Activated CD8-positive, alpha-beta T cell treated with anti-CD3 and anti-CD28 coated beads for 36 hours (primary cell): Measurements from ENCODE around the gene NKD2. TPM values are rescaled to one million over a fixed set of nuclear protein-coding genes. Genes with fewer than 3 reads are reported as not detected.

Experiments
- ATAC-seq: fragments of 200-7000 bp; cut with Tn5 transposase; one replicate; pipeline ENCODE4 v1.10.0; 2021; ENCODE audit warnings: mild to moderate bottlenecking, moderate library complexity
- CTCF ChIA-PET: fragments of 350-600 bp; sonication (Branson Sonifier 250); formaldehyde crosslinking; loops from one replicate; lab custom pipeline; 2021; ENCODE audit warnings: antibody characterized with exemption; lab: Charles Lee
- POLR2A ChIA-PET: fragments of 350-600 bp; sonication (Branson Sonifier 250); formaldehyde crosslinking; loops from one replicate; lab custom pipeline; 2021; ENCODE audit warnings: antibody characterized with exemption; lab: Charles Lee
- DNase-seq: peaks from one replicate; pipeline ENCODE4 v3.0.0-alpha.2; 2020
- H3K27ac Mint-ChIP-seq: one replicate; pipeline ENCODE4 v1.8.0; 2021; ENCODE audit warnings: mild to moderate bottlenecking, mixed read lengths
- H3K27me3 Mint-ChIP-seq: one replicate; pipeline ENCODE4 v1.8.0; 2021; ENCODE audit warnings: mixed read lengths
- H3K36me3 Mint-ChIP-seq: one replicate; pipeline ENCODE4 v1.8.0; 2021; ENCODE audit warnings: low read depth, mixed read lengths
- H3K4me1 Mint-ChIP-seq: one replicate; pipeline ENCODE4 v1.8.0; 2021; ENCODE audit warnings: low read depth, mixed read lengths
- H3K4me3 Mint-ChIP-seq: one replicate; pipeline ENCODE4 v1.8.0; 2021; ENCODE audit warnings: mild to moderate bottlenecking, moderate library complexity, mixed read lengths
- H3K9me3 Mint-ChIP-seq: one replicate; pipeline ENCODE4 v1.8.0; 2021; ENCODE audit warnings: mixed read lengths
- intact Hi-C: fragments of 100-400 bp; cut with micrococcal nuclease; formaldehyde crosslinking; loops from one replicate; pipeline ENCODE4 v1.10.0; 2022
- total RNA-seq, 2 experiments: library from RNA; stranded (reverse); gene quantifications; one replicate each; pipeline ENCODE4 v1.2.3, GENCODE V29; 2021
- TF ChIP-seq, protein P1 (sequence below): fragments of 200-600 bp; IDR thresholded peaks from one replicate; pipeline ENCODE4 v1.8.0; 2022; ENCODE audit warnings: antibody characterized with exemption, mild to moderate bottlenecking

Gene NKD2
- total RNA-seq, 2 experiments from 2014 or later: 1.5 to 2.3 TPM

DNA sequence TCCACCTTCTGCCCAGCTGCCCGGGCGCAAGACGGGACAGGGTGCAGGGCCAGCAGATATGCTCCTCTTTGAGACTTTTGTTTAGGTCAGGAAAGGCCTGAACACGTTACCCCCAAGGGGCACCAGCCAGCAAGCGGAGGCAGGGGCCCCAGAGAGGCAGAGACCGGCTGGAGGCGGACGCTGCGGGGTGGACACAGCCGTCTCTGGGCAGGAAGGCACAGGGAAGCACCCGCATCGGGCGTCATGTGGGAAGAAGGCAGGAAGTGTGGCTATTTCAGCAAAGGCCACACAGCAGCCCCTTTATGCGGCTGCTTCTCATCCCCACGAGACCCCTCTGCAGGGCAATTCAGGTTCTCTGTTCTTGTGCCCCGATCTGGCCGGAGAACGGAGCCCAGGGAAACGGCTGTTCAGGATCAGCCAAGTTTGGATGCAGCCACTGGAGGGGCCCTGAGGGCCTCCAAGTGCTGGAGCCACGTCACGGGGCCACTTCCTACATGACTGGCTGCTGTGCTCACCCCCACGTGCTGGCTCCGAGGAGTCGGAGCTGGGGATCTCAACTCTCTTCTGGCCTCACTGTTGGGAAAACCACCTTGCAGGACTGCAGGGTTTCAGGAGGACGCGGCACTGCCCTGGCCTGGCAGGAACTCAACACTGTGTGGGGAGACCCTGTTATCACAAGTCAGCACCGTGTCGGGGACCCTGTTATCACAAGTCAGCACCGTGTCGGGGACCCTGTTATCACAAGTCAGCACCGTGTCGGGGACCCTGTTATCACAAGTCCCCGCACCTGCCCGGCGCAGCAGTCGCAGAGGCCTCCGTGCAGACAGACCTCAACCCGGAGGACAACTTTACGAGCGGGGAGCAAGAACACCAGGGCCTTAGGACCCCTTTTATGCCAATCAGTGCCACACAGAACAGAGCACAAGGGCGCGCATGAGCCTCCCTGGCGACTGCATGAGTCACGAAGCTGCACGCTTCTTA, 58.8 kb downstream of the NKD2 start:
- no peak for DNase-seq
- CTCF ChIA-PET: no interaction called here
- no peaks in the 10 kb centered on the region for H3K4me1 Mint-ChIP-seq
- no peak for ATAC-seq
- POLR2A ChIA-PET: interaction anchor here (1.3 kb wide), 1 partner anchor 86 kb away, joined by 4 read pairs; no protein-coding TSS in a partner anchor
- no peaks in the 10 kb centered on the region for H3K27me3 Mint-ChIP-seq
- TF ChIP-seq, protein P1, sequence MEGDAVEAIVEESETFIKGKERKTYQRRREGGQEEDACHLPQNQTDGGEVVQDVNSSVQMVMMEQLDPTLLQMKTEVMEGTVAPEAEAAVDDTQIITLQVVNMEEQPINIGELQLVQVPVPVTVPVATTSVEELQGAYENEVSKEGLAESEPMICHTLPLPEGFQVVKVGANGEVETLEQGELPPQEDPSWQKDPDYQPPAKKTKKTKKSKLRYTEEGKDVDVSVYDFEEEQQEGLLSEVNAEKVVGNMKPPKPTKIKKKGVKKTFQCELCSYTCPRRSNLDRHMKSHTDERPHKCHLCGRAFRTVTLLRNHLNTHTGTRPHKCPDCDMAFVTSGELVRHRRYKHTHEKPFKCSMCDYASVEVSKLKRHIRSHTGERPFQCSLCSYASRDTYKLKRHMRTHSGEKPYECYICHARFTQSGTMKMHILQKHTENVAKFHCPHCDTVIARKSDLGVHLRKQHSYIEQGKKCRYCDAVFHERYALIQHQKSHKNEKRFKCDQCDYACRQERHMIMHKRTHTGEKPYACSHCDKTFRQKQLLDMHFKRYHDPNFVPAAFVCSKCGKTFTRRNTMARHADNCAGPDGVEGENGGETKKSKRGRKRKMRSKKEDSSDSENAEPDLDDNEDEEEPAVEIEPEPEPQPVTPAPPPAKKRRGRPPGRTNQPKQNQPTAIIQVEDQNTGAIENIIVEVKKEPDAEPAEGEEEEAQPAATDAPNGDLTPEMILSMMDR: no peak
- no peaks in the 10 kb centered on the region for H3K9me3 Mint-ChIP-seq
- H3K27ac Mint-ChIP-seq: no peak overlapping the region
- H3K4me3 Mint-ChIP-seq: no peak overlapping the region
- H3K36me3 Mint-ChIP-seq: no peaks in the 10 kb centered on the region
- intact Hi-C loops: no loop called here

DNA sequence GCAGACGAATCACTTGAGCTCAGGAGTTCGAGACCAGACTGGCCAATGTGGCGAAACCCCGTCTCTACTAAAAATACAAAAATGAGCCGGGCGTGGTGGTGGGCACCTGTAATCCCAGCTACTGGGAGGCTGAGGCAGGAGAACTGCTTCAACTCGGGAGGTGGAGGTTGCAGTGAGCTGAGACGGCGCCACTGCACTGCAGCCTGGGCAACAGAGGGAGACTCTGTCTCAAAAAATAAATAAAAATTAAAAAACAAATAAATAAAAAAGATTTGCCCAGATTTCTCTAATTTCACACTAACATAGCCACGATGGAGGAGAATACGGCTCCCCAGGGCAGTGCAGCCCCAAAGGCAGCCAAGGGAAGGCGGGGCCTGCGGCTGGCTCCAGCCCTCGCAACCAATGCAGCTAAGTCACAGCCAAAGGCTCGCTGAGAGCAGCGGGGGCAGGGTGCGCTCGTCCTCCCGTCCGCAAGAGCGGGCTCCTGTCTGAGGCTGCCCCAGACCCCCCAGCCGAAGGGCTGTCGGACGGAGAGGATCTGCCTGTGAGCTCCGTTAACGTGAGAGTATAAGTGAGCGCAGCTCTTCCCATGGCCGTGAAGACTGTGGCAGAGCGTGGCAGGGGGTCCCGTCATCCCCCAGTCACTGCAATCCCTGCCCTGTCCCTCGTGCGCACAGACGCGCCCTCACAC, 59.7 kb downstream of the NKD2 start:
- ATAC-seq (no peak), DNase-seq (no peak)
- intact Hi-C loops: no loop called here
- Mint-ChIP-seq H3K4me1 (no peaks in the 10 kb centered on the region), H3K4me3 (no peak overlapping the region), H3K9me3 (no peaks in the 10 kb centered on the region), H3K36me3 (no peaks in the 10 kb centered on the region), H3K27ac (no peak overlapping the region), H3K27me3 (no peaks in the 10 kb centered on the region)
- ChIA-PET CTCF (no interaction called here), POLR2A (no interaction called here)
- TF ChIP-seq, protein P1: no peak

- ATAC-seq (no peak), DNase-seq (no peak)
- H3K4me1 Mint-ChIP-seq: no peaks in the 10 kb centered on the region
- no peaks in the 10 kb centered on the region for H3K9me3 Mint-ChIP-seq
- H3K36me3 Mint-ChIP-seq: peaks cover 2% of the 10 kb centered on the region
- ChIA-PET POLR2A (no interaction called here), CTCF (no interaction called here)
- TF ChIP-seq, protein P1: no peak
- no peaks in the 10 kb centered on the region for H3K27me3 Mint-ChIP-seq
- no peak overlapping the region for H3K4me3 Mint-ChIP-seq
- no peak overlapping the region for H3K27ac Mint-ChIP-seq
- intact Hi-C loops: no loop called here
Observed at GRCh38 chr5:1068895-1069719, 60.5 kb downstream of the NKD2 start.

GRCh38 chr5:1069720-1070088, 61.1 kb downstream of the NKD2 start:
- ATAC-seq (no peak), DNase-seq (no peak)
- intact Hi-C loops: no loop called here
- ChIA-PET CTCF (no interaction called here), POLR2A (no interaction called here)
- TF ChIP-seq, protein P1: no peak
- H3K27ac Mint-ChIP-seq: no peak overlapping the region
- peaks cover 2% of the 10 kb centered on the region for H3K36me3 Mint-ChIP-seq
- H3K4me3 Mint-ChIP-seq: no peak overlapping the region
- no peaks in the 10 kb centered on the region for H3K9me3 Mint-ChIP-seq
- H3K4me1 Mint-ChIP-seq: no peaks in the 10 kb centered on the region
- H3K27me3 Mint-ChIP-seq: no peaks in the 10 kb centered on the region
